Prostate gland (tissue), 2 donors: ENCODE measurements around the gene CKMT1B. TPM values are rescaled to one million over a fixed set of nuclear protein-coding genes. Genes with fewer than 3 reads are reported as not detected.
"Not testable (repeated sequence)": the region's sequence is repeated elsewhere in the genome, so short reads cannot be mapped to it uniquely, and the experiment has no call there.

ENCODE experiments used
- DNase-seq: peaks from one replicate; pipeline ENCODE4 v3.0.0-alpha.2; 2019; ENCODE audit warnings: low spot score
- H3K27ac ChIP-seq, 2 donors: fragments of 200-600 bp; sonication (generic); 2 replicates each; pipeline ENCODE4 v1.5.1; 2017 to 2019
- H3K27me3 ChIP-seq: fragments of 200-600 bp; sonication (generic); replicated peaks from 2 replicates; pipeline ENCODE4 v1.5.1; 2019; ENCODE audit not compliant: insufficient read depth
- H3K36me3 ChIP-seq, 2 donors: fragments of 200-600 bp; sonication (generic); 1 replicate in 1 of 2; 2 replicates in 1 of 2; pipeline versions ENCODE4 v1.5.1 to v1.8.1; 2017 to 2019
- H3K4me1 ChIP-seq: fragments of 200-600 bp; sonication (generic); replicated peaks from 2 replicates; pipeline ENCODE4 v1.5.1; 2019
- H3K4me3 ChIP-seq, 2 donors: fragments of 200-600 bp; sonication (generic); 2 replicates each; pipeline ENCODE4 v1.5.1; 2017 to 2019
- H3K9me3 ChIP-seq: fragments of 200-600 bp; sonication (generic); 2 replicates; pipeline ENCODE4 v1.5.1; 2017
- POLR2A ChIP-seq: fragments of 450-650 bp; IDR thresholded peaks from one replicate; pipeline ENCODE4 v1.6.1; 2016; ENCODE audit warnings: antibody characterized with exemption, mild to moderate bottlenecking
- POLR2AphosphoS5 ChIP-seq: sonication (generic); formaldehyde crosslinking; IDR thresholded peaks from one replicate; pipeline ENCODE4 v1.6.1; 2017; ENCODE audit warnings: antibody characterized with exemption
- WGBS: methylation state at CpG from one replicate; pipeline ENCODE4 v1.1.5; 2018; 5-methylcytosine and 5-hydroxymethylcytosine counted together
- intact Hi-C: fragments of 100-400 bp; cut with DNase I; formaldehyde crosslinking; loops from one replicate; pipeline ENCODE4 v1.14.2; 2022
- small RNA-seq, 2 donors: library from RNA; depleted of rRNA; stranded (forward); fragments of <200 nt; gene quantifications; one replicate each; pipeline ENCODE3, GENCODE V24; 2016
- total RNA-seq, 2 donors: library from RNA; depleted of rRNA; stranded (reverse); fragments of >200 nt; gene quantifications; one replicate each; pipeline ENCODE4 v1.1.0, GENCODE V29; 2016
- TF ChIP-seq, protein P1 (sequence below), 4 experiments: fragments of 200-600 bp in 2 of 4; fragments of 450-650 bp in 2 of 4; sonication (generic) in 2 of 4; IDR thresholded peaks; 1 replicate in 3 of 4; 2 replicates in 1 of 4; pipeline ENCODE4 v1.5.1; 2016 to 2019; ENCODE audit warnings: antibody characterized with exemption in 4 of 4, mild to moderate bottlenecking in 2 of 4, moderate library complexity in 2 of 4

CKMT1B gene
- total RNA-seq, 2 donors from 2014 or later: 3.5 to 18.9 TPM

DNA sequence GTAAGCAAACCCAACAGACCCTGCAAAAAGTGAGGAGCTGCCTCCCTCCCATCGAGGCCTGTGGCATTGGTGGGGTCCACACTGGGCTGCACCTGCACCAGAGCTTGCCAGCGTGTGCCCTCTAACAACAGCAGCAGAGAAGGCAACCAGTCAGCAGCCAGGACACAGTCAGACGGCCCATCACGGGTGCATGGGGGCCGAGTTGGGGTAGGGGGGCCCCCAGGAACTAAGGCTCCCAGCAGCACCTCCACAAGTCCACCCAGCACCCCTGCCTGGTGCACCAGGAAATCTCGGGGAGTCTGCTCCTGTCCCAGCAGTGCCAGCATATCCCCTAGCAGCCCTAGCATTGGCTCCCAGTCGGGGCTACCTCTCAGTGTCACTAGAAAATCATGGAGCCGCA, 23.9 kb downstream of the CKMT1B start:
- no CpG with 5 or more reads among the region's 8 CpGs for WGBS
- H3K9me3 ChIP-seq, H3K27ac ChIP-seq, H3K4me3 ChIP-seq, DNase-seq, H3K36me3 ChIP-seq, H3K27me3 ChIP-seq, H3K4me1 ChIP-seq, intact Hi-C loops: not testable (repeated sequence)

DNA sequence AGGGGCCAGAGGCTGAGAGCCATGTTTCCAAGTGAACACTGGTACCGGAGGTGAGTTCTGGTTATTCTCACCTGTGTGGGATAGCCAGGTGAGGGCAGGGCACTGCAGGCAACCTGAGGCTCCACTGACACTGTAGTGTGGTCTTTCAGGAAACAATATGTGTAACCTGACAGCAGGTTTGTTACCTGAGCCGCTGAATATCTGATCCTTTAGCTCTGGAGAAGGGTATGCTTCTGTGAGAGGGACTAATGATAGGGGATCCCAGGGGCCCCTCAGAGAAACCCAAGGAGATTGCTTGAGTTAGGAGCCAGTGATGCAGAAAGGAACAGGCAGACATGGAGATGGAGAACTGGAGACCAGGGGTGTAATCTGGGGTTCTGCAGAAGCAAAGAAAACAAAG, 24.9 kb downstream of the CKMT1B start, which contains the start of gene STRC:
Gene STRC, minus strand, starts transcription at position 101 of the 400 bp plus-strand sequence. Its CDS starts 78 bp downstream, at position 23.
- H3K36me3 ChIP-seq, H3K4me1 ChIP-seq, intact Hi-C loops, H3K4me3 ChIP-seq, H3K9me3 ChIP-seq, H3K27me3 ChIP-seq, DNase-seq, H3K27ac ChIP-seq: not testable (repeated sequence)
- no CpG with 5 or more reads among the region's 2 CpGs for WGBS

DNA sequence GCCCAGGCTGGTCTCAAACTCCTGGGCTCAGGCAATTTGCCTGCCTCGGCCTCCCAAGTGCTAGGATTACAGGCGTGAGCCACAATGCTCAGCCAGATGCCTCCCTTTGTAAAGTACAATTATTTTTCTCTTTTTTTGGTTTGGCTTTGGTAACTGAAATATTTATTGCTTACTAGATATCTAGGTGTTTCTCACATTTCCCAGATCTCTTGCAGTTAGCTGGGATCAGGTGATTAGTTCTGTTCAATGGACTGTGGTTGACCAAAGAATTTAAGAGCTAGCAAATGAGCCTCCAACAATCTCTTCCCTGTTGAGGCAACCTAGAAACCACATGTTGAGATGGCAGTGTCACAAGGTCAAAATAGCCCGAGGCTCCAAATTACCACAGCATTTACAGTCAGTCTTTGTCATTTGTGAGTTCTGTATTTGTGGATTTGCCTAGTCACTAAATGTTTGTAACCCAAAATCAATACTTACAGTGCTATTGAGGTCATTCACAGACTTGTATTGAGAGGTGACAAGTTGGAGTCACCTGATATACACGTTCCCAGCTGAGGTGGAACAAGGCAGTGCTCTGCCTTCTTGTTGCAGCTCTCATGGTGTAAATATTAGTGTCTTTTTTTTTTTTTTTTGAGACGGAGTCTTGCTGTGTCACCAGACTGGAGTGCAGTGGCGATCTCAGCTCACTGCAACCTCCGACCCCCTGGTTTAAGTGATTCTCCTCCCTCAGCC, 28.4 kb downstream of the CKMT1B start:
- H3K27me3 ChIP-seq, H3K9me3 ChIP-seq, DNase-seq, H3K4me3 ChIP-seq, H3K36me3 ChIP-seq, intact Hi-C loops, H3K27ac ChIP-seq, H3K4me1 ChIP-seq: not testable (repeated sequence)
- WGBS: 62% methylated on average over 5 of the region's 7 CpGs

DNA sequence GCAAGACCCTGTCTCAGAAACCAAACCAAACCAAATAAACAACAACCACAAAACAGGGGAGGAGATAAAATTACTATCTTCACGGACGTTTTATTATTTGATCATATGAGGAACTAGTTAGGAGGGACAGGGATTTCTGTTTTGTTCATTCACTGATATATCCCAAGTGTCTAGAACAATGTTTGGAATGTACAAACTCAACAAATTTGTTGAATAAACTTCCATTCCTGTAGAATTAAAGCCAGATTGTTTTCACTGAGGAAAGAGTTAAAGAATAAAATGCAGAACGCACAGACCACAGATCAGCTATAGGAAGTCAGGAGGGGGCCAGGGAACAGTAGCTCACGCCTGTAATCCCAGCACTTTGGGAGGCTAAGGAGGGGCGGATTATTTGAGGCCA, 31.3 kb downstream of the CKMT1B start:
- H3K36me3 ChIP-seq: no peaks in the 10 kb centered on the region
- H3K9me3 ChIP-seq: no peaks in the 10 kb centered on the region
- TF ChIP-seq, protein P1, sequence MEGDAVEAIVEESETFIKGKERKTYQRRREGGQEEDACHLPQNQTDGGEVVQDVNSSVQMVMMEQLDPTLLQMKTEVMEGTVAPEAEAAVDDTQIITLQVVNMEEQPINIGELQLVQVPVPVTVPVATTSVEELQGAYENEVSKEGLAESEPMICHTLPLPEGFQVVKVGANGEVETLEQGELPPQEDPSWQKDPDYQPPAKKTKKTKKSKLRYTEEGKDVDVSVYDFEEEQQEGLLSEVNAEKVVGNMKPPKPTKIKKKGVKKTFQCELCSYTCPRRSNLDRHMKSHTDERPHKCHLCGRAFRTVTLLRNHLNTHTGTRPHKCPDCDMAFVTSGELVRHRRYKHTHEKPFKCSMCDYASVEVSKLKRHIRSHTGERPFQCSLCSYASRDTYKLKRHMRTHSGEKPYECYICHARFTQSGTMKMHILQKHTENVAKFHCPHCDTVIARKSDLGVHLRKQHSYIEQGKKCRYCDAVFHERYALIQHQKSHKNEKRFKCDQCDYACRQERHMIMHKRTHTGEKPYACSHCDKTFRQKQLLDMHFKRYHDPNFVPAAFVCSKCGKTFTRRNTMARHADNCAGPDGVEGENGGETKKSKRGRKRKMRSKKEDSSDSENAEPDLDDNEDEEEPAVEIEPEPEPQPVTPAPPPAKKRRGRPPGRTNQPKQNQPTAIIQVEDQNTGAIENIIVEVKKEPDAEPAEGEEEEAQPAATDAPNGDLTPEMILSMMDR (IDR thresholded peaks at IDR 0.05): no peak
- TF ChIP-seq POLR2A (no peak), POLR2AphosphoS5 (no peak)
- WGBS: 24% methylated on average over 5 of the region's 5 CpGs
- H3K27ac ChIP-seq: no peak overlapping the region
- intact Hi-C loops: no loop called here
- no peaks in the 10 kb centered on the region for H3K4me1 ChIP-seq
- DNase-seq: no peak
- no peaks in the 10 kb centered on the region for H3K27me3 ChIP-seq
- no peak overlapping the region for H3K4me3 ChIP-seq

DNA sequence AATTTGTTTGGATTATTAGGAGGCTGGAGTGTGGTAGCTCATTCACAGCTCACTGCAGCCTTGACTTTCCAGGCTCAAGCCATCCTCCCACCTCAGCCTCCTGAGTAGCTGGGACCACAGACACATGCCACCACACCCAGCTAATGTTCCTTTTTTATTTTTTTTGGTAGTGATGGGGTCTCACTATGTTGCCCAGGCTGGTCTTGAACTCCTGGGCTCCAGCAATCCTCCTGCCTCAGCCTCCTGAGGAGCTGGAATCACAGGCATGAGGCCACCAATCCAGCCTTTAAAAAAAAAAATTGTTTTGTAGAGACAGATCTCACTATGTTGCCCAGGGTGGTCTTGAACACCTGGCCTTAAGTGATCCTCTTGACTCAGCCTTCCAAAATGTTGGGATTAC, 33.1 kb downstream of the CKMT1B start:
- H3K27ac ChIP-seq, DNase-seq, H3K9me3 ChIP-seq, H3K36me3 ChIP-seq, H3K4me3 ChIP-seq, intact Hi-C loops, H3K4me1 ChIP-seq, H3K27me3 ChIP-seq: not testable (repeated sequence)

DNA sequence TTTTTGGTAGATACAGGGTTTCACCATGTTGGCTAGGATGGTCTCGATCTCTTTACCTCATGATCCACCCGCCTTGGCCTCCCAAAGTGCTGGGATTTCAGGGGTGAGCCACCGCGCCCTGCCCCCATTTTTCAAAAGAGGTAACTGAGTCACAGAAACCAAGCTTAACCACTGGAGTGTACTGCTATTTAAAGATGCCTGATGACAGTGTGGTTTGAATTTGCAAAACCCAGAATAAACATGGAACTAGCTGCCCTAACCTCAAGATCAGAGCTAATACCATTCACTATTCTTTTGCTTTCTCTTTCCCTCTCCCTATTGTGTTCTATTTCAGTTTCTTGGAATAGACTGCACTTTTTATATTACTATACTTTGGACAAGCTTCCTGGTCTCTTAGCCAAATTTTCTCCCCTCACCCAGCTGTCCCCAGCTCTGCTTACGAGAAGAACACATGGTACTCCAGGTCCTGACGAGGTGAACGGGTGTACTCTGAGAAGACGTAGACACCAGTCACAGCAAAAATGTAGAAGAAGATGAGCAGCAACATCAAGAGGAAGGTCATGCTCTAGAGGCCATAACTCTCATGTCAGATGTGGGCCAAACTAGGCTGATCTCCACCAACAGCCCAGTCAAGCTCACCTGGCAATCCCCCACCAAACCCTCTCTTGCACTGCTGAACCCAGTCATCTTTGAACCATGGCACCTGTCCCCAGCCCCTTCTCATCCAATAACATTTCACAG, 44.8 kb downstream of the CKMT1B start:
- H3K4me3 ChIP-seq, H3K27ac ChIP-seq, DNase-seq, H3K4me1 ChIP-seq, H3K9me3 ChIP-seq, intact Hi-C loops, H3K27me3 ChIP-seq, H3K36me3 ChIP-seq: not testable (repeated sequence)
- 77% methylated on average over 8 of the region's 8 CpGs for WGBS

Small RNA genes lying within 50 kb of the gene (small RNA-seq; reads per million reads assigned to genes)
- 0 reads per million in 2 donors for gene PDIA3P2
- 0 reads per million in 2 donors for gene RNU6-554P
- 0 reads per million in 2 donors for gene RNU6-610P

Other genes with a start within 250 kb of the CKMT1B start
- gene ZSCAN29, start 223.0 kb upstream of the CKMT1B start, total RNA-seq: 10 to 100 TPM; 18.3 to 26.2 TPM
- 10 to 100 TPM; 13.5 to 13.8 TPM for gene TUBGCP4, start 222.9 kb upstream of the CKMT1B start, total RNA-seq
- gene TP53BP1, start 100.9 kb upstream of the CKMT1B start, total RNA-seq: 10 to 100 TPM; 36.3 to 73.6 TPM
- gene MAP1A, start 76.4 kb upstream of the CKMT1B start, total RNA-seq: 10 to 100 TPM in 1 of 2 donors, 1 to 10 TPM in 1; 6.2 to 21.9 TPM
- 10 to 100 TPM; 19.0 to 58.4 TPM for gene PPIP5K1, start 3.8 kb upstream of the CKMT1B start, total RNA-seq
- gene STRC, start 24.8 kb downstream of the CKMT1B start, total RNA-seq: 1 to 10 TPM; 1.3 to 3.5 TPM
- 10 to 100 TPM in 1 of 2 donors, 1 to 10 TPM in 1; 3.5 to 10.1 TPM for gene CATSPER2, start 54.8 kb downstream of the CKMT1B start, total RNA-seq
- gene CKMT1A, start 99.8 kb downstream of the CKMT1B start, total RNA-seq: 1 to 10 TPM; 4.6 to 4.8 TPM
- gene PDIA3, start 152.4 kb downstream of the CKMT1B start, total RNA-seq: 100 to 1,000 TPM; 172 to 432 TPM
- gene ELL3, start 182.9 kb downstream of the CKMT1B start, total RNA-seq: 1 to 10 TPM; 4.7 to 7.7 TPM
- gene SERF2, start 198.3 kb downstream of the CKMT1B start, total RNA-seq: 1,000 to 10,000 TPM in 1 of 2 donors, 100 to 1,000 TPM in 1; 966 to 1,595 TPM
- gene SERINC4, start 206.2 kb downstream of the CKMT1B start, total RNA-seq: 1 to 10 TPM in 1 of 2 donors, not detected in 1; 3.9 TPM
- gene HYPK, start 206.6 kb downstream of the CKMT1B start, total RNA-seq: 10 to 100 TPM; 10.9 to 19.9 TPM
- gene MFAP1, start 230.7 kb downstream of the CKMT1B start, total RNA-seq: 10 to 100 TPM; 19.3 to 27.5 TPM
- gene WDR76, start 233.0 kb downstream of the CKMT1B start, total RNA-seq: 1 to 10 TPM; 2.7 to 4.9 TPM